ENCODE data around the gene AK6. TPM values are rescaled to one million over a fixed set of nuclear protein-coding genes. Genes with fewer than 3 reads are reported as not detected.

AK6 gene
- total and polyA plus RNA-seq, 10 of the 15 experiments (the other 5 are each of a cell fraction or from before 2014, with no cell fraction given): 45.2 to 446 (median 86.6) TPM

DNA sequence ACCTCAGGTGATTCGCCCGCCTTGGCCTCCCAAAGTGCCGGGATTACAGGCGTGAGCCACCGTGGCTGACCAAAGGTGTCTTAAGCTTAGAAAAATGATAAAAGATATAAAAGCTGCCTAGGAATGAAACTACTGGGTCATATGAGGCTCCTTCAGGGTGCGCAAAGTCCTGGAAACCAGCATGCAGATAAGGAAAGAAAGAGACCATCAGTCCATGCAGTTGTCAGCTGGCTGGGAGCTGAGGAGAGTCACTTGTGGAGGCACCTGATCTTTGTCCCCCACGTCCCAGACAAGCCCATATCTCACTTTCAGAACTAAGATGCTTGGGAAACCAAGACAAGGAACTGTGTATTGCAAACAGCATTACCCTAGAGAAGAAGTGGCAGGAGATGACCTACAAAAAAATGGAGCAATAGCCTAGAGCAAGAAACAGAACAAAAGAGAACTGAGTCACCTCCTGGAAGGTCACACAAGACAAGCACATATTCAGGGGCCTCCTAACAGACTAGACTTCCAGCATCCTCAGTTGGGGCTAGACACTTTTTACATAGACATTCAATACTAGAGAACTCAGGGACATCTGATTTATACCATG lies 33.9 kb downstream of the AK6 start:
- Histone ChIP-seq H2AFZ (ENCODE audit: control insufficient read depth, low read depth, low read length) (no peak overlapping the region), H3K9me3 (replicated peaks; ENCODE audit: control insufficient read depth, insufficient read depth, low read length) (no peaks in the 10 kb centered on the region), H4K20me1 (ENCODE audit: control insufficient read depth, insufficient read depth) (no peaks in the 10 kb centered on the region), H3K4me2 (ENCODE audit: control insufficient read depth, insufficient read depth) (no peak overlapping the region), H3K9ac (ENCODE audit: control insufficient read depth, insufficient read depth, low read length) (no peak overlapping the region), H3K79me2 (ENCODE audit: control insufficient read depth, insufficient read depth, low read length) (peaks cover 2% of the 10 kb centered on the region), H3K36me3 (ENCODE audit: control insufficient read depth in 2 of 2, insufficient read depth in 2 of 2, low read length in 1 of 2) (no peaks in the 10 kb centered on the region), H3K27me3 (replicated peaks in 1 of 2; ENCODE audit: control insufficient read depth in 2 of 2, insufficient read depth in 2 of 2, low read length in 1 of 2) (no peaks in the 10 kb centered on the region), H3K4me1 (ENCODE audit: control insufficient read depth, insufficient read depth, low read length) (peaks cover 3% of the 10 kb centered on the region; the same call in 1 of the 2 replicates), H3K4me3 (no peak overlapping the region), H3K27ac (ENCODE audit: control insufficient read depth, insufficient read depth) (no peak overlapping the region)
- BruUV-seq (replicated peaks): no TSS peak
- ATAC-seq (no peak), FAIRE-seq (no peak), DNase-seq (ENCODE audit: low read depth, low spot score) (no peak)
- ChIA-PET SMC1A (ENCODE audit: uncharacterized antibody, unreplicated experiment) (interaction anchor here (0.7 to 2.3 kb wide), 5 partner anchors 37 to 292 kb away, joined by 3 to 10 read pairs (median 3); partner anchors contain the start of gene SLC30A5), CTCF (interaction anchor here (1.1 to 2.8 kb wide), 14 partner anchors 7 to 292 kb away, joined by 3 to 14 read pairs (median 5); partner anchors contain the start of gene SLC30A5), POLR2A (interaction anchor here (0.6 to 1.4 kb wide), 6 partner anchors 34 to 242 kb away, joined by 3 to 6 read pairs (median 4); partner anchors contain the start of genes AK6, RAD17, SLC30A5 and TAF9), RAD21 (ENCODE audit: unreplicated experiment) (interaction anchor here (0.7 to 3.3 kb wide), 5 partner anchors 39 to 242 kb away, joined by 3 to 31 read pairs (median 4); partner anchors contain the start of genes CDK7 and SLC30A5)
- 87% methylated on average over 7 of the region's 7 CpGs for WGBS (ENCODE audit: insufficient coverage, insufficient replicate concordance, low lambda C conversion rate, missing lambda C conversion rate)
- in situ Hi-C loops (cut with MboI) (no loop called here), intact Hi-C loops (cut with micrococcal nuclease; ENCODE audit: unreplicated experiment) (loop anchor here (2.0 kb wide), 1 partner anchor 293 kb away; no protein-coding TSS in a partner anchor)
- TF ChIP-seq GABPA (IDR thresholded peaks at IDR 0.05; ENCODE audit: low read depth) (no peak), SMARCA5 (IDR thresholded peaks at IDR 0.05) (no peak), FOXM1 (IDR thresholded peaks at IDR 0.05; ENCODE audit: low read depth, low read length) (no peak), SIN3A (IDR thresholded peaks at IDR 0.05; ENCODE audit: low read depth, low read length) (no peak), ZSCAN29 (IDR thresholded peaks at IDR 0.05) (no peak), KLF5 (IDR thresholded peaks at IDR 0.05; ENCODE audit: partially characterized antibody) (no peak), HDAC2 (IDR thresholded peaks at IDR 0.05) (no peak), RCOR1 (conservative IDR thresholded peaks at IDR 0.05; ENCODE audit: low read depth, low read length) (no peak), SUPT20H (IDR thresholded peaks at IDR 0.05; ENCODE audit: borderline replicate concordance, control insufficient read depth, low read depth, low read length) (no peak), MXI1 (IDR thresholded peaks at IDR 0.05; ENCODE audit: low read depth, low read length) (no peak)
- TF ChIP-seq, protein P1, sequence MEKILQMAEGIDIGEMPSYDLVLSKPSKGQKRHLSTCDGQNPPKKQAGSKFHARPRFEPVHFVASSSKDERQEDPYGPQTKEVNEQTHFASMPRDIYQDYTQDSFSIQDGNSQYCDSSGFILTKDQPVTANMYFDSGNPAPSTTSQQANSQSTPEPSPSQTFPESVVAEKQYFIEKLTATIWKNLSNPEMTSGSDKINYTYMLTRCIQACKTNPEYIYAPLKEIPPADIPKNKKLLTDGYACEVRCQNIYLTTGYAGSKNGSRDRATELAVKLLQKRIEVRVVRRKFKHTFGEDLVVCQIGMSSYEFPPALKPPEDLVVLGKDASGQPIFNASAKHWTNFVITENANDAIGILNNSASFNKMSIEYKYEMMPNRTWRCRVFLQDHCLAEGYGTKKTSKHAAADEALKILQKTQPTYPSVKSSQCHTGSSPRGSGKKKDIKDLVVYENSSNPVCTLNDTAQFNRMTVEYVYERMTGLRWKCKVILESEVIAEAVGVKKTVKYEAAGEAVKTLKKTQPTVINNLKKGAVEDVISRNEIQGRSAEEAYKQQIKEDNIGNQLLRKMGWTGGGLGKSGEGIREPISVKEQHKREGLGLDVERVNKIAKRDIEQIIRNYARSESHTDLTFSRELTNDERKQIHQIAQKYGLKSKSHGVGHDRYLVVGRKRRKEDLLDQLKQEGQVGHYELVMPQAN (conservative IDR thresholded peaks at IDR 0.05): no peak
- TF ChIP-seq, protein P2, sequence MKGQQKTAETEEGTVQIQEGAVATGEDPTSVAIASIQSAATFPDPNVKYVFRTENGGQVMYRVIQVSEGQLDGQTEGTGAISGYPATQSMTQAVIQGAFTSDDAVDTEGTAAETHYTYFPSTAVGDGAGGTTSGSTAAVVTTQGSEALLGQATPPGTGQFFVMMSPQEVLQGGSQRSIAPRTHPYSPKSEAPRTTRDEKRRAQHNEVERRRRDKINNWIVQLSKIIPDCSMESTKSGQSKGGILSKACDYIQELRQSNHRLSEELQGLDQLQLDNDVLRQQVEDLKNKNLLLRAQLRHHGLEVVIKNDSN (IDR thresholded peaks at IDR 0.05; ENCODE audit: borderline replicate concordance, extremely low read length, insufficient read depth, low read depth, low read length): no peak
- TF ChIP-seq, protein P3, sequence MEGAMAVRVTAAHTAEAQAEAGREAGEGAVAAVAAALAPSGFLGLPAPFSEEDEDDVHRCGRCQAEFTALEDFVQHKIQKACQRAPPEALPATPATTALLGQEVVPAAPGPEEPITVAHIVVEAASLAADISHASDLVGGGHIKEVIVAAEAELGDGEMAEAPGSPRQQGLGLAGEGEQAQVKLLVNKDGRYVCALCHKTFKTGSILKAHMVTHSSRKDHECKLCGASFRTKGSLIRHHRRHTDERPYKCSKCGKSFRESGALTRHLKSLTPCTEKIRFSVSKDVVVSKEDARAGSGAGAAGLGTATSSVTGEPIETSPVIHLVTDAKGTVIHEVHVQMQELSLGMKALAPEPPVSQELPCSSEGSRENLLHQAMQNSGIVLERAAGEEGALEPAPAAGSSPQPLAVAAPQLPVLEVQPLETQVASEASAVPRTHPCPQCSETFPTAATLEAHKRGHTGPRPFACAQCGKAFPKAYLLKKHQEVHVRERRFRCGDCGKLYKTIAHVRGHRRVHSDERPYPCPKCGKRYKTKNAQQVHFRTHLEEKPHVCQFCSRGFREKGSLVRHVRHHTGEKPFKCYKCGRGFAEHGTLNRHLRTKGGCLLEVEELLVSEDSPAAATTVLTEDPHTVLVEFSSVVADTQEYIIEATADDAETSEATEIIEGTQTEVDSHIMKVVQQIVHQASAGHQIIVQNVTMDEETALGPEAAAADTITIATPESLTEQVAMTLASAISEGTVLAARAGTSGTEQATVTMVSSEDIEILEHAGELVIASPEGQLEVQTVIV (IDR thresholded peaks at IDR 0.05; ENCODE audit: borderline replicate concordance, partially characterized antibody): no peak
- TF ChIP-seq, protein P4, sequence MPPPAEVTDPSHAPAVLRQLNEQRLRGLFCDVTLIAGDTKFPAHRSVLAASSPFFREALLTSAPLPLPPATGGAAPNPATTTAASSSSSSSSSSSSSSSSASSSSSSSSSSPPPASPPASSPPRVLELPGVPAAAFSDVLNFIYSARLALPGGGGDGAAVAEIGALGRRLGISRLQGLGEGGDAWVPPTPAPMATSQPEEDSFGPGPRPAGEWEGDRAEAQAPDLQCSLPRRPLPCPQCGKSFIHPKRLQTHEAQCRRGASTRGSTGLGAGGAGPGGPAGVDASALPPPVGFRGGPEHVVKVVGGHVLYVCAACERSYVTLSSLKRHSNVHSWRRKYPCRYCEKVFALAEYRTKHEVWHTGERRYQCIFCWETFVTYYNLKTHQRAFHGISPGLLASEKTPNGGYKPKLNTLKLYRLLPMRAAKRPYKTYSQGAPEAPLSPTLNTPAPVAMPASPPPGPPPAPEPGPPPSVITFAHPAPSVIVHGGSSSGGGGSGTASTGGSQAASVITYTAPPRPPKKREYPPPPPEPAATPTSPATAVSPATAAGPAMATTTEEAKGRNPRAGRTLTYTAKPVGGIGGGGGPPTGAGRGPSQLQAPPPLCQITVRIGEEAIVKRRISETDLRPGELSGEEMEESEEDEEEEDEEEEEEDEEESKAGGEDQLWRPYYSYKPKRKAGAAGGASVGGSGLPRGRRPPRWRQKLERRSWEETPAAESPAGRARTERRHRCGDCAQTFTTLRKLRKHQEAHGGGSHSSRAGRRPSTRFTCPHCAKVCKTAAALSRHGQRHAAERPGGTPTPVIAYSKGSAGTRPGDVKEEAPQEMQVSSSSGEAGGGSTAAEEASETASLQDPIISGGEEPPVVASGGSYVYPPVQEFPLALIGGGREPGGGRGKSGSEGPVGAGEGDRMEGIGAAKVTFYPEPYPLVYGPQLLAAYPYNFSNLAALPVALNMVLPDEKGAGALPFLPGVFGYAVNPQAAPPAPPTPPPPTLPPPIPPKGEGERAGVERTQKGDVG (CRISPR knock-in tag; IDR thresholded peaks at IDR 0.05): no peak

Measured in GM12878 (cell line).